GM18951 (cell line): ENCODE measurements around the gene BDH1.

Source experiments
- POLR2A ChIP-seq: IDR thresholded peaks from 4 replicates; pipeline ENCODE4 v1.6.1; 2011; ENCODE audit warnings: mild to moderate bottlenecking; ENCODE audit not compliant: insufficient read length, insufficient read depth; ENCODE audit errors: extremely low read depth
- in situ Hi-C: fragments of 300-500 bp; cut with MboI; formaldehyde crosslinking; loops from one replicate; pipeline ENCODE4 v1.12.0; 2022; ENCODE audit warnings: low sequenced_read_pairs, mixed read lengths, inconsistent platforms; ENCODE audit not compliant: unreplicated experiment

BDH1 gene

GRCh38 chr3:197464794-197465193 is 91.0 kb downstream of the BDH1 start:
- TF ChIP-seq POLR2A = no peak
- in situ Hi-C loops = no loop called here

GRCh38 chr3:197463279-197463678 is 92.5 kb downstream of the BDH1 start:
- in situ Hi-C loops = no loop called here
- TF ChIP-seq POLR2A = no peak

GRCh38 chr3:197462808-197463207 is 93.0 kb downstream of the BDH1 start:
- TF ChIP-seq POLR2A = no peak
- in situ Hi-C loops = no loop called here

- TF ChIP-seq POLR2A = no peak
- in situ Hi-C loops = no loop called here
Measured at GRCh38 chr3:197460639-197461038, 95.1 kb downstream of the BDH1 start.

GRCh38 chr3:197460002-197460401 is 95.8 kb downstream of the BDH1 start:
- in situ Hi-C loops = no loop called here
- TF ChIP-seq POLR2A = no peak
